HG03196 (cell line): ENCODE data around the gene EIF3A.
"Not testable (repeated sequence)": the region's sequence is repeated elsewhere in the genome, so short reads cannot be mapped to it uniquely, and the experiment has no call there.

Source experiments
- ATAC-seq: cut with Tn5 transposase; IDR thresholded peaks from one replicate; pipeline ENCODE4 v1.9.1; 2021; ENCODE audit not compliant: unreplicated experiment

EIF3A gene, protein sequence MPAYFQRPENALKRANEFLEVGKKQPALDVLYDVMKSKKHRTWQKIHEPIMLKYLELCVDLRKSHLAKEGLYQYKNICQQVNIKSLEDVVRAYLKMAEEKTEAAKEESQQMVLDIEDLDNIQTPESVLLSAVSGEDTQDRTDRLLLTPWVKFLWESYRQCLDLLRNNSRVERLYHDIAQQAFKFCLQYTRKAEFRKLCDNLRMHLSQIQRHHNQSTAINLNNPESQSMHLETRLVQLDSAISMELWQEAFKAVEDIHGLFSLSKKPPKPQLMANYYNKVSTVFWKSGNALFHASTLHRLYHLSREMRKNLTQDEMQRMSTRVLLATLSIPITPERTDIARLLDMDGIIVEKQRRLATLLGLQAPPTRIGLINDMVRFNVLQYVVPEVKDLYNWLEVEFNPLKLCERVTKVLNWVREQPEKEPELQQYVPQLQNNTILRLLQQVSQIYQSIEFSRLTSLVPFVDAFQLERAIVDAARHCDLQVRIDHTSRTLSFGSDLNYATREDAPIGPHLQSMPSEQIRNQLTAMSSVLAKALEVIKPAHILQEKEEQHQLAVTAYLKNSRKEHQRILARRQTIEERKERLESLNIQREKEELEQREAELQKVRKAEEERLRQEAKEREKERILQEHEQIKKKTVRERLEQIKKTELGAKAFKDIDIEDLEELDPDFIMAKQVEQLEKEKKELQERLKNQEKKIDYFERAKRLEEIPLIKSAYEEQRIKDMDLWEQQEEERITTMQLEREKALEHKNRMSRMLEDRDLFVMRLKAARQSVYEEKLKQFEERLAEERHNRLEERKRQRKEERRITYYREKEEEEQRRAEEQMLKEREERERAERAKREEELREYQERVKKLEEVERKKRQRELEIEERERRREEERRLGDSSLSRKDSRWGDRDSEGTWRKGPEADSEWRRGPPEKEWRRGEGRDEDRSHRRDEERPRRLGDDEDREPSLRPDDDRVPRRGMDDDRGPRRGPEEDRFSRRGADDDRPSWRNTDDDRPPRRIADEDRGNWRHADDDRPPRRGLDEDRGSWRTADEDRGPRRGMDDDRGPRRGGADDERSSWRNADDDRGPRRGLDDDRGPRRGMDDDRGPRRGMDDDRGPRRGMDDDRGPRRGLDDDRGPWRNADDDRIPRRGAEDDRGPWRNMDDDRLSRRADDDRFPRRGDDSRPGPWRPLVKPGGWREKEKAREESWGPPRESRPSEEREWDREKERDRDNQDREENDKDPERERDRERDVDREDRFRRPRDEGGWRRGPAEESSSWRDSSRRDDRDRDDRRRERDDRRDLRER (N-terminal part only)

DNA sequence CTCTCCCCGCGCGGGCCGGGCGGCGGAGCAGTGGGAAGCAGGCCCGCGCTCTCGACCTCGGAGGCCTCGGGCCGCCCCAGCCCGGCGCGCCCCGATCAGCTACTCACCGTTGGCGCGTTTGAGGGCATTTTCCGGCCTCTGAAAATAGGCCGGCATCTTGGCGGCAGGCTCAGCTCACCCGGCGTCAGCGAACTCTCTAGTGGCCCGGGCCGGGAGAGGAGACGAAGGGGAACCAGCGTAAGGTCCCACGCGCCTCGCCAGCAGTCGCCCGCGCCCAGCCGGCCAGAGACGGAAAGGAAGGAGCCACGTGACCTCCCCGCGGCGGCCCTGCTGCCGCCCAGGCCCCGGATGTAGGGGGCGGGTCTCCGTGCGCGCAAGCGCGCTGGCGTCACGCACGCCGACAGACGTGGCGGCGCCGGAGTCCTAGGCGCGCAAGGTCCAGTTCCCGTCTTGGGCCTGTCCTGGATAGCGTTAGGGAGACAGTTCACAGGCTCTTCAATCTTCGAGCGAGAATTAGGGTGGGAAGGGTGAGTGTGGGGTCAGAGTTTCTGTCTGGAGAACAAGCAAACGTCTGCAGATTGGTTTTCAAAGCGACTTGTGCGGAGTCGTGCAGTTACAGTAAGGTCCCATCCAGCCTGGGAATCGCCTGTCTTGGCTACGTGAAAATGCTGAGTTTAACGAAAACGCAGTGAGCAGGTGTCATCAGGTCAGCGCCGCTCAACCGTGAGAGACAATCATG, at the start of gene EIF3A:
Gene EIF3A (minus strand): TSS at position 297 of the 739 bp plus-strand sequence. CDS start 141 bp downstream, at position 156.
- peak; percentile 85 for ATAC-seq

DNA sequence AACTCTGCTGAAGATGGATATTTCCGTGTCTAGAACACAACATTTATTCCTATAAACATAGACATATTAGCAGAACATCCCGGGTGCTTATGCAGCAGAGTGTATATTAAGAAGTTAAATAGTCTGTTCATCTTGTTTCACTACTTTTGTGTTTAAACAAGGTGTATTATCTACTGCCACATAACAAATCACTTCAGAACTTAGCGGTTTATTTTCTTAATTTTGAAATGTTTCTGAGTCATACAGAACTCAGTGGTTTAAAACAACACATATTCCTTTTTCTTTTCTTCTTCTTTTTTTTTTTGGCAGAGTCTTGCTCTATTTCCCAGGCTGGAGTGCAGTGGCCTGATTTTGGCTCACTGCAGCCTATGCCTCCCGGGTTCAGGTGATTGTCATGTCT, 49.1 kb upstream of the EIF3A start:
- no peak for ATAC-seq

DNA sequence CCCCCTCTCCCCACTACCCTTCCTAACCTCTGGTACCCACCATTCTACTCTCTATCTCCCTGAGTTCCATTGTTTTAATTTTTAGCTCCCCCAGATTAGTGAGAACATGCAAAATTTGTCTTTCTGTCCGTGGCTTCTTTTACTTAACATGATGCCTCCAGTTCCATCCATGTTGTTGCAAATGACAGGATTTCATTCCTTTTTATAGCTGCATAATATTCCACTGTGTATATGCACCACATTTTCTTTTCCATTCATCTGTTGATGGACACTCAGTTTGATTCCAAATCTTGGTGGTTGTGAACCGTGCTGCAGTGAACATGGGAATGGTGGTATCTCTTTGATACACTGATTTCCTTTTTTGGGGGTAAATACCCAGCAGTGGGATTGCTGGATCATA, 45.3 kb upstream of the EIF3A start:
- ATAC-seq: no peak

DNA sequence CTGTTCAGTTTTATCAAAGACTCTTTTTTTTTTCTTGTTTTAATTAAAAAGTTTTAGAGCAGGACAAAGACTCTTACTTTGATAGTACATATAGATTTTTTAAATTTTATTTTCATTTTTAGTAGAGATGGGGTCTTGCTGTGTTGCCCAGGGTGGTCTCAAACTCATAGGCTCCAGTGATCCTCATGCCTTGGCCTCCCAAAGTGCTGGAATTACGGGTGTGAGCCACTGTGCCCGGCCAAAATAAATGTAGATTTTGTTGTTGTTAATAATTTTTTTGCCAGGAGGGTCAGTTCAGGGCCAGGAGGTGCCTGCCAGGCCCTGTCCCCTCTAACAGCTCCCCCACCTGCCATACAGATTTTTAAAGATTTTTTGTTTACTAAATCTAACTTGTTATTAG, 40.3 kb upstream of the EIF3A start:
- ATAC-seq: no peak

DNA sequence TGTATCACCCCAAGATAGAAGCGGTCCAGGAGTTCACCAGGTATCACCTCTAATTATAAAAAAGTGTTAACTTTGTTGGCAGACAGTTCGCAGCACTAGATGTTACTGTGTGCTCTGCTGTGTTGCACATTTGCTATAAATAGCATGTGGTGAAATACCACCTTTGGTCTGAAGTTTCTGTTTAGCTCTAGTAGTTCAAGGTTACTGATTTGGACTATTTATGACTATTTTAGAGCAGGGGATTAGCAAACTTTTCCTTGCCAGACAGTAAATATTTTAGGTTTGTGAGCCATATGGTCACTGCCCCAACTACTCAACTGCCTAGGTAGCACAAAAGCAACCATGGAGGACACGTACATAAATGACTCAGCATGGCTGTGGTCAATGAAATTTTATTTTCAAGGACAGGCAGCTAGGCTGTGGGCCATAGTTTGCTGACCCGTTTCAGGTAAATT, 39.8 kb upstream of the EIF3A start:
- ATAC-seq: peak; percentile 90

DNA sequence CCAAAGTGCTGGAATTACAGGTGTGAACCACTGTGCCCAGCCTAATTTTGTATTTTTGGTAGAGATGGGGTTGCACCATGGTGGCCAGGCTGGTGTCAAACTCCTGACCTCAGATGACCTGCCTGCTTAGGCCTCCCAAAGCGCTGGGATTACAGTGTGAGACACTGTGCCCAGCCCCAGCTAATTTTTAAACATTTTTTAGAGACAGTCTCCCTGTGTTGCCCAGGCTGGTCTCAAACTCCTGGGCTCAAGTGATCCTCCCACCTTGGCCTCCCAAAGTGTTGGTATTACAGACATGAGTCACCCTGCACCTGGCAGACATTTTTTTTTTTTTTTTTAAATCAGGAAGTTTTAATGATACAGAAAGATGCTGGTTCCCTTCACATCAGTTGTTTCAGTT, 38.8 kb upstream of the EIF3A start:
- ATAC-seq: no peak

DNA sequence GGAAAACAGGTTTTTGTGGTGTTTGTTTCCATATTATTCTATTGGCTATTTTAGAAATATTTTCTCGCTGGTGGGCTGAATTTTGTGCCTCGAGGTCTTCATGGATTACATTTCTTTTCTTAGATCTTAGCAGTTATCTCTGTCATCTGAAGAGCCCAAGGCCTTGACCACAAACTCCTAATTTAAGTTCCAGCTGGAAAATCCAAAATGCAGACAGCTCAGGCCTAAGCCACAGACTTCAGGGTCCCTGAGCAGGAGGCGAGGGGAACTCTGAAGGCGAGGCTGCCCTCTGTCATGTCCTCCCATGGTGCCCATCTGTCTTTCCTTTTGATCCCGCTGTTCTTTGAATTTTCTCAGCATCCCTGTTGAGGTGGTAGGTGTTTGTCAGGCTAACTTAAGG, 37.6 kb upstream of the EIF3A start:
- ATAC-seq: no peak

DNA sequence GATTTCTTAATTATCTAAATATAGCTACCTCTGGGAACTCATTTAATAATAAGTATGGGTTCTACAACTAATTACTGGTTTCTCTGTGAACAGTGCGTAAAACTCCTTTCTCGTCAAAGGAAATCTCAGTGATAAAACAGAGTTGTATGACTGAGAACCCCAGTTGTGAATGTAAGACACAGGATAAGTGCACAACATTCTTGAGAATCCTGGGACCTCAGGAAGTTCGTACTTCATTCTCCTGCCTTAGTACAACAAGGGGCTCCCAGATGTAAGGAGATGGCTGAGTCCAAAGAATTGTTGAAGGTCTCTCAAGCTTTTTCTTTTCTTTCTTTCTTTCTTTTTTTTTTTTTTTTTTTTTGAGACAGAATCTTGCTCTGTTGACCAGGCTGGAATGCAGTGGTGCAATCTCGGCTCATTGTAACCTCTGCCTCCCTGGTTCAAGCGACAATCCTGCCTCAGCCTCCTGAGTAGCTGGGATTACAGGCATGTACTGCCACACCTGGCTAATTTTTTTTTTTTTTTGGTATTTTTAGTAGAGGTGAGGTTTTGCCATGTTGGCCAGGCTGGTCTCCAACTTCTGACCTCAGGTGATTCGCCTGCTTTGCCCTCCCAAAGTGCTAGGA, 35.8 kb upstream of the EIF3A start:
- no peak for ATAC-seq

DNA sequence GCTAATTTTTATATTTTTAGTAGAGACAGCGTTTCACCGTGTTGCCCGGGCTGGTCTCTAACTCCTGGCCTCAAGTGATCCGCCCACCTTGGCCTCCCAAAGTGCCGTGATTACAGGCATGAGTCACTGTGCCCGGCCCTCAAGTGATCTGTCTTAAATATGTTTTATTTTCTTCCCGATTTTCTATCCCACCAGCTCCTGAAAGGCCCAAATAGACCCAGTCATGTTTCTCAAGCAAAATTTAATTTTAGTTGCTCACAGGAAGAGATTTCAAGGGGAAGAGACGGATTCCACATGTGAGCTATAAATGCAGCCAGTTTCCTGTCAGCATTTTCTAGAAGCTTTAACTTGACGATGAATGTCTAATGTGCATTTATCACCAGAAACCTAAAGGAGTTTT, 35.3 kb upstream of the EIF3A start:
- ATAC-seq: no peak

DNA sequence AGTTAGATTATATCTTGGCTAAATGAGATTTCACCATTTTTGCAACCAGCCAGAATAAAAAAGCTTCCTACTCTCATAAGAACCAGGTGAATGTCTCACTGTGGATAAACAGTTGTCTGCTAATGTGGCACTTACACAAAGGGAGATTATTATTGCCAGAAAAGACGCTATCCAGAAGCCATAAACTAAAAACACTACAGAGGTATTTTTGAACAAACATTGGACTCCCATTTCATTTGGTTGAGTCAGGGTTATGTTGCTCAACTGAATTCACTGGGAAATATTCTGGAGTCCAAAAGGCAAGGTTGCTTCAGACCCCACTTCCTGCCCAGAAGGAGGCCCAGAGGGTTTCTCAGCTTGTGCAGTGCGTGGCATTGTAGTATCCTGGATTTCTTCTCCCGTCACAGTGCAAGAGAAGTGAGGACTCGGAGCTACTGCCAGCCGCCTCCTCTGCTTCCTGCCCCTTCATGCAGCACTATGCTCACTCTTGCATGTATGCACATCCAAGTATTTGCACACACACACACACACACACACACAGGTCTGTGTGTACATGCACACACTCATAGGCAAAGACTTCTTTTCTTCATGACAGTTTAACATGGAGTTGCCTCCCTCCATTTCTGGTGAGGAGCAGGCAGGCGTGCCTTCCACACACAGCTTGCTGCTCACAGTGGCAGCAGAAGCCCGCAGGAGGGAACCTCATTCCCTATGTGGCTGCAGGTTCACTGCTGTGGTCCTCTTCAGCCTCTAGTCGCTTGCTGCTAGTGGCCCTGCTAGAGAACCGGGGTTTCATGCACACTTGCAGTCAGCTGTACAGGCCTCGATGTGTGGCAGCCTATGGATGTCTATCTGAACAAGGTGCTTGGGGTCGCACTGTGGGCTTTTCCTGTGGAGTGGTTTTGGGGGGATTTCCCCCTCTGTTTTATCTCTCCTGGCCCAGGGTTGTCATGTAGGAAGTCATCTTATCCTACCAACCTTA, 33.4 kb upstream of the EIF3A start:
- no peak for ATAC-seq

DNA sequence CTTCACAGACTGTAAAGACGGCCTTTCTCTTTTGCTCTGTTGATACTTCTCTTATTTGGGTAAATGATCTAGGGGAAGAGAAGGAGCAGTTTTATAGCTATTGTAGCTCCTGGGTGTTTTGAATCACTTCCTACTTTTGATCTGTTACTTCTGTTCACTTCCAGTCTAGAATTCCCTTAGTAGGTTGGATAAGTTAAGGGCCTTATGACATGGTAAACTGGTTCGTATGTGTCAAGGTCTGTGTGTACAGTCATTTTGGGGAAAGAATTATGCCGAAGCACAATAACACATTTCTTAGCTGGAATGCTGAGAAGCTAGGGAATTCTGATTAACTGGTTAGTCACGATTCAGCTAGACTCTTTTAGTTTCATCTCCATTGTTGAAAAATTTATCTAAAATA, 31.4 kb upstream of the EIF3A start:
- no peak for ATAC-seq

DNA sequence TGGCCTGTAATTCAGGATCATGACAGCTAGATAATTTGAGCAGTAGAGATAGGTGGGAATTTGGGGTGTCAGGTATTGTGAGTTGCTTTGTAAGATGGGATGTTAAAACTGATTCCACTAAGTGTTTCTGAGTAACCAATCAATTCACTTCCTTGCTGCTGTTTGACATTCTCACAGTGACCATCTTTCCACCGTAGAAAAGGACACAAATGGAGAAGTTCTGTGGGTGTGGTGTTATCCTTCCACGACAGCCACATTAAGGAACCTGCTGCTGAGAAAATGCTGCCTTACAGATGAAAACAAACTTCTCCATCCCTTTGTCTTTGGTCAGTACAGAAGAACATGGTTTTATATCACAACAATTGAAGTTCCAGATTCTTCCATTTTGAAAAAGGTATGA, 27.2 kb upstream of the EIF3A start:
- not testable (repeated sequence) for ATAC-seq

DNA sequence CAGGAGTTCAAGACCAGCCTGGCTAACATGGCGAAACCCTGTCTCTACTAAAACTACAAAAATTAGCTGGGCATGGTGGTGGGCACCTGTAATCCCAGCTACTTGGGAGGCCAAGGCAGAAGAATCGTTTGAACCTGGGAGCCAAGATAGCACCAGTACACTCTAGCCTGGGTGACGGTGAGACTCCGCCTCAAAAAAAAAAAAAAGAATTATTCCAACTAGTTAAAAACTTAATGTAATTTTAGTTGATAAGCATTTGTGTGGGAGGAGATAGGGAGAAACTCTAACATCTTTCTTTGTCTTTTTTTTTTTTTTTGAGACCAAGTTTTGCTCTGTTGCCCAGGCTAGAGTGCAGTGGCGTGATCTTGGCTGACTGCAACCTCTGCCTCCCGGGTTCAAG, 26.5 kb upstream of the EIF3A start:
- not testable (repeated sequence) for ATAC-seq

DNA sequence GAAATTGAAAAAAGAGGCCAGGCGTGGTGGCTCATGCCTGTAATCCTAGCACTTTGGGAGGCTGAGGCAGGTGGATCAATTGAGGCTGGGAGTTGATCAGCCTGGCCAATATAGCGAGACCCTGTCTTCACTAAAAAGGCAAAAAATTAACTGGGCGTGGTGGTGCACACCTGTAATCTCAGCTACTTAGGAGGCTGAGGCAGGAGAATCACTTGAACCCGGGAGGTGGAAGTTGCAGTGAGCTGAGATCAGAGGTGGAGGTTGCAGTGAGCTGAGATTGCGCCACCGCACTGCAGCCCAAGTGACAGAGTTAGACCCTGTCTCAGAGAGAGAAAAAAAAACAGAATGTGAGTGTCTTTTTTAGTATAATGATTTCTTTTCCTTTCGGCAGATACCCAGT, 25.3 kb upstream of the EIF3A start:
- not testable (repeated sequence) for ATAC-seq

DNA sequence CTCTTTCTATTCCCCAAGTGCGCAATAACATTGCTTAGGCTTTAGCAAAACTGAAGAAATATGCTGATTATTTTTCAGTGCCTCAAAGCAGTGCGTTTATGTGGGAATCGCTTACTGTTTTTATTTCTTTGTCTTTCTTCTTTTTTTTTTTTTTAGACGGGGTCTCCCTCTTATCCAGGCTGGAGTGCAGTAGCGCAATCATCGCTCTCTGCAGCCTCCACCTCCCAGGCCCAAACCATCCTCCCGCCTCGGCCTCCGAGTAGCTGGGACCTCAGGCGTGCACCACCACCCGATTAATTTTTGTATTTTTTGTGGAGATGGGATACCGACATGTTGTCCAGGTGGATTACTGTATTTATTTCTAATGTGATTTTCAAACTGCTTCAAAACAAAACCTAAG, 24.5 kb upstream of the EIF3A start:
- no peak for ATAC-seq

DNA sequence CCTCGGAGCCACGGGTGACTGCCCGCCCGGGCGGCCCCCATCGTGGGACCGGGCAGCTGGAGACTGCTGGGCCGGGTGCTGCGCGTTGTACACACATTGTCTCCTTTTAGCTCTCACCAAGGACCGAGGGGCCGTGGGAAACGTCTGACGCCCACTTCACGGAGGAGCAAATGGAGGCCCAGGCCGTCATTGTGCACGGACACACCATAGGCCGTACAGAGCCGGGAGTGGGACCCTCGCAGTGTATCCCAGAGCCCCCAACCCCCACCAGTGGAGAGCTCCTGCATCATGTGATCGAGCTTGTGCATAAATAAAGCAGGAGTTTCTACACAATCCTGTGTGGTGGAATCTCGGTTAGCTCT, 24.0 kb upstream of the EIF3A start:
- ATAC-seq: peak; percentile 10

DNA sequence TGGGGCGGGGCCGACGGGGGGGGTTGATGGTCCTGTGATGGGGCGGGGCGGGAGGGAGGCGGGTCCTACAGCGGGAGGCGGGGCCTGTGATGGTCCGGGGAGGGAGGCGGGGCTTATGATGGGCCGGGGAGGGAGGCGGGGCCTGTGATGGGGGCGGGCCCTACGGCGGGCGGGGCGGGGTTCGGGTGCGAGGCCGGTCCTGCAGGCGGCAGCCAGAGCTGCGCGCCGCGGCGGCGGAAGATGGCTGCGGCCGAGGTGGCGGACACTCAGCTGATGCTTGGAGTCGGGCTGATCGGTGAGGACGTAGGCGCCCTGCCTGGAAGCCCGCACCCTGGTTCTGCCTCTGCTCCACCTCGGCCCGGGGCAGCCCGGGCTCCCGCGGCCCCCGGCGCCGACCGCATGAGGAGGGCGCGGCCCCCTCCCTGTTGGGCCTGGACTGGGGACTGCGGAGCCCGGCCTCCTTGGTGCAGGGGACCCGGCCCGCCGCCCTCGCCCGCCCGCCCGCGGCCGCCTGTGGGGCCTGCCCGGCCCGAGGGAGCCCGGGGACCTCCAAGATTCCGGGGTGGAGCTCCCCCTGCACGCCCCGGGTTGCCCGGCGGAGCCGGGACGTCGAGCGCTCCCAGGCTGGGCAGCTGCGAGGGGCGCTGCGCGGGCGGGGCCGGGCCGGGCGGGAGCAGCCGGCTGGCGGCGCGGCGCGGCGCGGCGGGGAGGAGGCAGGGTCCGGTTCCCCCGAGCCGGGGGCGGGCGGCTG, 23.5 kb upstream of the EIF3A start, which contains the start of gene DENND10:
Gene DENND10 (plus strand): TSS at position 211 of the 751 bp plus-strand sequence. CDS start 30 bp downstream, at position 241.
- peak; percentile 75 for ATAC-seq
